Activated CD4-positive, alpha-beta T cell treated with anti-CD3 and anti-CD28 coated beads for 1 hour (primary cell): ENCODE measurements around the gene FIBIN.
"Not testable (repeated sequence)": the region's sequence is repeated elsewhere in the genome, so short reads cannot be mapped to it uniquely, and the experiment has no call there.

ENCODE experiments used
- DNase-seq: peaks from one replicate; pipeline ENCODE4 v3.0.0-alpha.2; 2020

The FIBIN gene

GRCh38 chr11:26993965-26994457 lies at the start of gene FIBIN:
Gene FIBIN (plus strand): TSS chr11:26994112. CDS start chr11:26994527, 415 bp downstream.
- DNase-seq: no peak

- DNase-seq: no peak
Measured at GRCh38 chr11:26944866-26945664, 48.8 kb upstream of the FIBIN start.

GRCh38 chr11:26946257-26946716 lies 47.6 kb upstream of the FIBIN start:
- DNase-seq: no peak

GRCh38 chr11:26947379-26947844 lies 46.5 kb upstream of the FIBIN start:
- DNase-seq: no peak

GRCh38 chr11:26947904-26948639 lies 45.8 kb upstream of the FIBIN start:
- no peak for DNase-seq

GRCh38 chr11:26948881-26949280 lies 45.0 kb upstream of the FIBIN start:
- no peak for DNase-seq

GRCh38 chr11:26949846-26950245 lies 44.1 kb upstream of the FIBIN start:
- no peak for DNase-seq

GRCh38 chr11:26950260-26950719 lies 43.6 kb upstream of the FIBIN start:
- DNase-seq: no peak

GRCh38 chr11:26951809-26952515 lies 42.0 kb upstream of the FIBIN start:
- DNase-seq: no peak

GRCh38 chr11:26953770-26954392 lies 40.0 kb upstream of the FIBIN start:
- DNase-seq: no peak

GRCh38 chr11:26958005-26958701 lies 35.8 kb upstream of the FIBIN start:
- no peak for DNase-seq

GRCh38 chr11:26958702-26959049 lies 35.2 kb upstream of the FIBIN start:
- no peak for DNase-seq

GRCh38 chr11:26960281-26960680 lies 33.6 kb upstream of the FIBIN start:
- no peak for DNase-seq

GRCh38 chr11:26963764-26964163 lies 30.1 kb upstream of the FIBIN start:
- DNase-seq: no peak

- DNase-seq: no peak
Measured at GRCh38 chr11:26964339-26964738, 29.6 kb upstream of the FIBIN start.

GRCh38 chr11:26964847-26965485 lies 28.9 kb upstream of the FIBIN start:
- not testable (repeated sequence) for DNase-seq

GRCh38 chr11:26971961-26972360 lies 22.0 kb upstream of the FIBIN start:
- no peak for DNase-seq

- no peak for DNase-seq
Measured at GRCh38 chr11:26974069-26974783, 19.7 kb upstream of the FIBIN start.

- no peak for DNase-seq
Measured at GRCh38 chr11:26974996-26975395, 18.9 kb upstream of the FIBIN start.

GRCh38 chr11:26976389-26976788 lies 17.5 kb upstream of the FIBIN start:
- DNase-seq: no peak

GRCh38 chr11:26977209-26977608 lies 16.7 kb upstream of the FIBIN start:
- DNase-seq: not testable (repeated sequence)
